SK-N-SH (cell line): ENCODE measurements around the gene FBXO42. TPM values are rescaled to one million over a fixed set of nuclear protein-coding genes. Genes with fewer than 3 reads are reported as not detected.

Experiments
- CTCF ChIA-PET: fragments of 300-600, 350-600 bp; formaldehyde crosslinking; extraction: SDS; loops from one replicate; lab custom pipeline; 2021; lab: Yijun Ruan, JAX
- POLR2A ChIA-PET: fragments of 350-600 bp; sonication (Branson Sonifier 250); formaldehyde crosslinking; extraction: SDS; loops from one replicate; lab custom pipeline; 2020; ENCODE audit warnings: antibody characterized with exemption, inconsistent platforms; lab: Yijun Ruan, JAX
- DNase-seq: peaks from one replicate; pipeline ENCODE4 v3.0.0; 2012
- H2AFZ ChIP-seq: fragments of 200-600 bp; sonication (generic); 2 replicates; pipeline ENCODE4 v1.8.1; 2016; ENCODE audit warnings: antibody characterized with exemption, mild to moderate bottlenecking, low read depth
- H3F3A ChIP-seq: fragments of 200-600 bp; sonication (generic); replicated peaks from 2 replicates; pipeline ENCODE3; 2016; ENCODE audit warnings: antibody characterized with exemption, mild to moderate bottlenecking; ENCODE audit not compliant: insufficient read depth
- H3K27ac ChIP-seq, 2 experiments: fragments of 200-500 bp in 1 of 2; fragments of 200-600 bp in 1 of 2; sonication (Bioruptor generic) in 1 of 2; sonication (generic), shearing (Covaris generic) in 1 of 2; 2 replicates each; pipeline versions ENCODE4 v1.5.1 to v1.6.1; 2014 to 2016; ENCODE audit warnings: low read depth in 2 of 2, inconsistent platforms in 1 of 2, low read length in 1 of 2, mild to moderate bottlenecking in 1 of 2, mixed read lengths in 1 of 2
- H3K27me3 ChIP-seq: fragments of 200-600 bp; sonication (generic), shearing (Covaris generic); 2 replicates; pipeline ENCODE4 v1.6.1; 2016; ENCODE audit warnings: mixed run types; ENCODE audit not compliant: insufficient read depth
- H3K36me3 ChIP-seq, 2 experiments: fragments of 200-500 bp in 1 of 2; fragments of 200-600 bp in 1 of 2; sonication (Bioruptor generic) in 1 of 2; sonication (generic) in 1 of 2; replicated peaks in 1 of 2; 2 replicates each; pipeline versions ENCODE3 to v1.5.1; 2014 to 2016; ENCODE audit warnings: low read length in 1 of 2, mild to moderate bottlenecking in 1 of 2; ENCODE audit not compliant: insufficient read depth in 2 of 2, control insufficient read depth in 1 of 2
- H3K4me1 ChIP-seq, 2 experiments: fragments of 200-500 bp in 1 of 2; fragments of 200-600 bp in 1 of 2; sonication (Bioruptor generic) in 1 of 2; sonication (generic), shearing (Covaris generic) in 1 of 2; 2 replicates each; pipeline versions ENCODE4 v1.5.1 to v1.6.1; 2014 to 2016; ENCODE audit warnings: low read depth in 1 of 2, low read length in 1 of 2, mixed run types in 1 of 2; ENCODE audit not compliant: insufficient read depth in 2 of 2, control insufficient read depth in 1 of 2
- H3K4me2 ChIP-seq: fragments of 200-600 bp; sonication (generic), shearing (Covaris generic); 2 replicates; pipeline ENCODE4 v1.6.1; 2017; ENCODE audit warnings: mixed run types
- H3K4me3 ChIP-seq, 2 experiments: fragments of 200-500 bp in 1 of 2; fragments of 200-600 bp in 1 of 2; sonication (Bioruptor generic) in 1 of 2; sonication (generic), shearing (Covaris generic) in 1 of 2; 2 replicates each; pipeline versions ENCODE4 v1.5.1 to v1.8.1; 2014 to 2016; ENCODE audit warnings: low read depth in 2 of 2, inconsistent platforms in 1 of 2, low read length in 1 of 2, mild to moderate bottlenecking in 1 of 2, mixed read lengths in 1 of 2, moderate library complexity in 1 of 2
- H3K79me2 ChIP-seq: fragments of 200-600 bp; sonication (generic); 2 replicates; pipeline ENCODE4 v1.8.1; 2017; ENCODE audit warnings: mild to moderate bottlenecking; ENCODE audit not compliant: insufficient read depth
- H3K9ac ChIP-seq: fragments of 200-600 bp; sonication (generic); 2 replicates; pipeline ENCODE4 v1.6.1; 2017; ENCODE audit warnings: mixed run types
- H3K9me2 ChIP-seq: fragments of 200-600 bp; sonication (generic); 2 replicates; pipeline ENCODE4 v1.6.1; 2017; ENCODE audit warnings: mixed run types
- H3K9me3 ChIP-seq: fragments of 200-600 bp; sonication (generic); 2 replicates; pipeline ENCODE4 v1.6.1; 2017; ENCODE audit warnings: mixed run types, mild to moderate bottlenecking, moderate library complexity
- H4K20me1 ChIP-seq: fragments of 200-600 bp; sonication (generic); 2 replicates; pipeline ENCODE4 v1.6.1; 2017; ENCODE audit warnings: mild to moderate bottlenecking, mixed run types; ENCODE audit not compliant: insufficient read depth
- CHD2 ChIP-seq: fragments of 150-350 bp; IDR thresholded peaks from 2 replicates; pipeline ENCODE4 v1.6.1; 2018; ENCODE audit warnings: low read length; ENCODE audit not compliant: partially characterized antibody
- ELF1 ChIP-seq: IDR thresholded peaks from 2 replicates; pipeline ENCODE4 v1.4.0; 2012
- EP300 ChIP-seq, 2 experiments: IDR thresholded peaks; 2 replicates each; pipeline versions ENCODE4 v1.4.0 to v1.6.1; 2012; ENCODE audit warnings: borderline replicate concordance in 1 of 2, low read depth in 1 of 2, low read length in 1 of 2
- FOXM1 ChIP-seq: IDR thresholded peaks from 2 replicates; pipeline ENCODE4 v1.4.0; 2012; ENCODE audit warnings: low read depth, mild to moderate bottlenecking
- GABPA ChIP-seq: IDR thresholded peaks from 2 replicates; pipeline ENCODE4 v1.4.0; 2012; ENCODE audit warnings: low read depth, mild to moderate bottlenecking
- MEF2A ChIP-seq: IDR thresholded peaks from 2 replicates; pipeline ENCODE4 v1.4.0; 2012; ENCODE audit warnings: low read depth, borderline replicate concordance
- NFIC ChIP-seq: IDR thresholded peaks from 2 replicates; pipeline ENCODE4 v1.4.0; 2012; ENCODE audit warnings: borderline replicate concordance
- REST ChIP-seq: IDR thresholded peaks from 2 replicates; pipeline ENCODE4 v1.6.1; 2012; ENCODE audit warnings: mild to moderate bottlenecking, low read depth, low read length, moderate library complexity
- RFX5 ChIP-seq: IDR thresholded peaks from 2 replicates; pipeline ENCODE4 v1.6.1; 2012; ENCODE audit warnings: mild to moderate bottlenecking, improper control_type of control experiment, low read length
- SIN3A ChIP-seq: IDR thresholded peaks from 2 replicates; pipeline ENCODE4 v1.6.1; 2012; ENCODE audit warnings: low read depth, mild to moderate bottlenecking, low read length, moderate library complexity, borderline replicate concordance
- SMC3 ChIP-seq: IDR thresholded peaks from 2 replicates; pipeline ENCODE4 v1.6.1; 2012; ENCODE audit warnings: low read depth, low read length, improper control_type of control experiment
- TCF12 ChIP-seq: IDR thresholded peaks from 2 replicates; pipeline ENCODE4 v1.4.0; 2012
- TEAD4 ChIP-seq: IDR thresholded peaks from 2 replicates; pipeline ENCODE4 v1.4.0; 2012; ENCODE audit warnings: mild to moderate bottlenecking, borderline replicate concordance; ENCODE audit not compliant: insufficient read depth
- WGBS: methylation state at CpG from one replicate; pipeline ENCODE4 v1.1.6; 2017; ENCODE audit warnings: low lambda C conversion rate; 5-methylcytosine and 5-hydroxymethylcytosine counted together
- polyA plus RNA-seq, 3 experiments: library from polyadenylated mRNA; depleted of rRNA; stranded (reverse); fragments of >200 nt; gene quantifications; 2 replicates each; pipeline ENCODE4 v1.2.3, GENCODE V29; 2012
- TF ChIP-seq, protein P1 (sequence below): fragments of 200-600 bp; sonication (generic); IDR thresholded peaks from 2 replicates; pipeline ENCODE4 v1.6.1; 2017; ENCODE audit warnings: antibody characterized with exemption, mild to moderate bottlenecking, moderate library complexity

Gene FBXO42
- polyA plus RNA-seq, 1 of the 3 experiments (the other 2 are of a cell fraction), result 8.6 TPM

DNA sequence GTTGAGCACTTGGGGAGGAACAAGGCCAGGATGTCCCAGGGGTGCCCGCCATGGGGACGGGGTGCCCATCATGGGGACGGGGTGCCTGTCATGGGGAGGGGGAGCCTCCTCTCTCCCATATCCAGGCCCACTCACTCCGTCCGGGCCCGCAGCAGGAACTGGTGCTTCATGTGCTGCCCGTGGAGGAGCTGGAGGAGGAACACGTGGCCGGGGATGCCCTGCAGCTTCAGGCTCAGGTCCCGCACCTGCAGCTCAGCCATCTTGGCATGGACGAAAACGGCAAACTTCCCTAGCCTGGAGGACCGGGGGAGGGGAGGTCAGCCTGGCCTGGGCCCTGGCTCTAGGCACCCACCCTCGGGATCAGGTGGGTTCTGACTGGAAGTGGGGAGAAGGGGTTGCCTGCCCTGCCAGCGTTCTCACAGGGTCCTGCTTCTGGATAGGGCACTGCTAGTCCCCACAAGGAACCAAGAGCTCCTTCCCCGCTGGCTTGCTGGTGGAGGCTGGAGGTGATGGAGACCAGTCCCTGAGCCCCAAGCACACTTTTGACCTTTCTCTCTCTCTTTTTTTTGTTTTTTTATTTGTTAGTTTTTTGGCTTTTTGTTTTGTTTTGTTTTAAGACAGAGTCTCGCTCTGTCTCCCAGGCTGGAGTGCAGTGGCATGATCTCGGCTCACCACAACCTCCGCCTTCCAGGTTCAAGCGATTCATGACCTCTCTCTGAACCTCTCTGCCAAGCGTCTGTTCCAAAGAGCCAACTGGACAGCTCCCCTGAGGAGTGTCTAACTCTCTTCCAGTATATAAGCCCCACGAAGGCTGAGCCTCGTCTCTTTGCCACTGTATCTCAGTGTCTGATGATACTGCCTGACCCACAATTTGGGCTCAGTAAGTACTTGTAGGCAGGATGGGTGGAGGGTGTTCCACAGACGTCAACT is 149.7 kb downstream of the FBXO42 start:
- H3K79me2 ChIP-seq, result no peaks in the 10 kb centered on the region
- no peak overlapping the region for H2AFZ ChIP-seq
- whole genome bisulfite sequencing, result 87% methylated on average over 22 of the region's 24 CpGs
- H3K9me2 ChIP-seq, result no peaks in the 10 kb centered on the region
- no peaks in the 10 kb centered on the region for H4K20me1 ChIP-seq
- H3K9ac ChIP-seq, result no peak overlapping the region
- POLR2A ChIA-PET, result no interaction called here
- no peaks in the 10 kb centered on the region for H3K9me3 ChIP-seq
- no peaks in the 10 kb centered on the region for H3K36me3 ChIP-seq
- H3K4me1 ChIP-seq, result peaks cover 0 to 15% of the 10 kb centered on the region in 2 experiments; a peak in 1 of 4 replicates
- CTCF ChIA-PET, result interaction anchor here (0.7 to 6.8 kb wide), 4 partner anchors 11 to 138 kb away, joined by 4 to 43 read pairs (median 9); no protein-coding TSS in a partner anchor
- peaks cover 6% of the 10 kb centered on the region for H3F3A ChIP-seq
- no peaks in the 10 kb centered on the region for H3K27me3 ChIP-seq
- no peak overlapping the region for H3K4me3 ChIP-seq
- no peak overlapping the region for H3K4me2 ChIP-seq
- no peak for DNase-seq
- no peak overlapping the region for H3K27ac ChIP-seq
- TF ChIP-seq TCF12 (no peak), REST (no peak), NFIC (no peak), SIN3A (no peak), RFX5 (no peak), FOXM1 (no peak), ELF1 (no peak), SMC3 (no peak), EP300 (IDR thresholded peaks at IDR 0.05; ENCODE audit: borderline replicate concordance in 1 of 2, low read depth in 1 of 2, low read length in 1 of 2) (no peak), MEF2A (no peak), TEAD4 (no peak), CHD2 (no peak), GABPA (no peak)
- TF ChIP-seq, protein P1, sequence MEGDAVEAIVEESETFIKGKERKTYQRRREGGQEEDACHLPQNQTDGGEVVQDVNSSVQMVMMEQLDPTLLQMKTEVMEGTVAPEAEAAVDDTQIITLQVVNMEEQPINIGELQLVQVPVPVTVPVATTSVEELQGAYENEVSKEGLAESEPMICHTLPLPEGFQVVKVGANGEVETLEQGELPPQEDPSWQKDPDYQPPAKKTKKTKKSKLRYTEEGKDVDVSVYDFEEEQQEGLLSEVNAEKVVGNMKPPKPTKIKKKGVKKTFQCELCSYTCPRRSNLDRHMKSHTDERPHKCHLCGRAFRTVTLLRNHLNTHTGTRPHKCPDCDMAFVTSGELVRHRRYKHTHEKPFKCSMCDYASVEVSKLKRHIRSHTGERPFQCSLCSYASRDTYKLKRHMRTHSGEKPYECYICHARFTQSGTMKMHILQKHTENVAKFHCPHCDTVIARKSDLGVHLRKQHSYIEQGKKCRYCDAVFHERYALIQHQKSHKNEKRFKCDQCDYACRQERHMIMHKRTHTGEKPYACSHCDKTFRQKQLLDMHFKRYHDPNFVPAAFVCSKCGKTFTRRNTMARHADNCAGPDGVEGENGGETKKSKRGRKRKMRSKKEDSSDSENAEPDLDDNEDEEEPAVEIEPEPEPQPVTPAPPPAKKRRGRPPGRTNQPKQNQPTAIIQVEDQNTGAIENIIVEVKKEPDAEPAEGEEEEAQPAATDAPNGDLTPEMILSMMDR, result no peak
